ENCODE measurements around the gene OR5L1. TPM values are rescaled to one million over a fixed set of nuclear protein-coding genes. Genes with fewer than 3 reads are reported as not detected.

Gene OR5L1
- total RNA-seq (not detected in 2 replicates), polyA plus RNA-seq (not detected in 2 replicates), polyA minus RNA-seq (ENCODE audit: low replicate concordance) (not detected in 2 replicates)
- polyA plus RNA-seq (2012), result not detected in 2 replicates

DNA sequence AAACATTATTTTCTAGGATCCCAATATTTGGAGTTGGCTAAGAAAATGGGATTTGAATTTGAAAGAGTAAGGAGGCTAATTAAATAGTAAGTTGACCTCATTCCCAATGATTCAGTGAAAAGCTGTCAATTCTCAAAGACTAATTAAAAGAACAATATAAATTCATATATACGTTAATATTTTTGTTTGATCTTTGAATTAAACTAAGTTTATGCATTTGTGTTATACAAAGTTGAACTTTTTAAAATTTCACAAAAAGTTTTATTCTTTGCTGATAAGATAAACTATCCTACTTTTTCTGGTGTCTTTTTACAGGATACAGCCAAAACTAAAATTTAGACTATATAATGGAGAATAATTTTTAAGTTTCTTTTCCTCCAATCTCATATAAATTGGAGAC, at the start of gene OR5L1:
TSS of gene OR5L1 (plus strand) at position 301 of the 400 bp plus-strand sequence. CDS start 100 bp downstream, outside the sequence.
- Histone ChIP-seq H3K36me3 (ENCODE audit: control insufficient read depth, insufficient read depth, low read length) (no peaks in the 10 kb centered on the region), H4K20me1 (ENCODE audit: control insufficient read depth, extremely low read depth, insufficient read depth, low read length) (no peaks in the 10 kb centered on the region), H3K4me3 (replicated peaks in 1 of 4; ENCODE audit: control extremely low read depth in 1 of 4, insufficient read depth in 1 of 4, low read depth in 3 of 4, low read length in 4 of 4) (no peak within 1 kb of the TSS), H2AFZ (ENCODE audit: low read length) (no peak within 1 kb of the TSS), H3K27ac (ENCODE audit: insufficient read depth, low read length) (no peak within 1 kb of the TSS), H3K4me2 (ENCODE audit: extremely low read depth, insufficient read depth, low read length) (no peak within 1 kb of the TSS), H3K4me1 (ENCODE audit: control insufficient read depth, extremely low read depth, insufficient read depth, low read length) (no peaks in the 10 kb centered on the region), H3K9me3 (ENCODE audit: control insufficient read depth, insufficient read depth, low read depth, low read length) (no peaks in the 10 kb centered on the region), H3K79me2 (ENCODE audit: control insufficient read depth, insufficient read depth, low read length) (no peaks in the 10 kb centered on the region), H3K9ac (ENCODE audit: insufficient read depth, low read length) (no peak within 1 kb of the TSS), H3K27me3 (ENCODE audit: control insufficient read depth, insufficient read depth, low read length) (no peaks in the 10 kb centered on the region)
- DNase-seq (ENCODE audit: low read depth in 2 of 2), result no peak
- no peak for TF ChIP-seq EZH2 (IDR thresholded peaks at IDR 0.05; ENCODE audit: low read length, missing control alignments)
- TF ChIP-seq, protein P1, sequence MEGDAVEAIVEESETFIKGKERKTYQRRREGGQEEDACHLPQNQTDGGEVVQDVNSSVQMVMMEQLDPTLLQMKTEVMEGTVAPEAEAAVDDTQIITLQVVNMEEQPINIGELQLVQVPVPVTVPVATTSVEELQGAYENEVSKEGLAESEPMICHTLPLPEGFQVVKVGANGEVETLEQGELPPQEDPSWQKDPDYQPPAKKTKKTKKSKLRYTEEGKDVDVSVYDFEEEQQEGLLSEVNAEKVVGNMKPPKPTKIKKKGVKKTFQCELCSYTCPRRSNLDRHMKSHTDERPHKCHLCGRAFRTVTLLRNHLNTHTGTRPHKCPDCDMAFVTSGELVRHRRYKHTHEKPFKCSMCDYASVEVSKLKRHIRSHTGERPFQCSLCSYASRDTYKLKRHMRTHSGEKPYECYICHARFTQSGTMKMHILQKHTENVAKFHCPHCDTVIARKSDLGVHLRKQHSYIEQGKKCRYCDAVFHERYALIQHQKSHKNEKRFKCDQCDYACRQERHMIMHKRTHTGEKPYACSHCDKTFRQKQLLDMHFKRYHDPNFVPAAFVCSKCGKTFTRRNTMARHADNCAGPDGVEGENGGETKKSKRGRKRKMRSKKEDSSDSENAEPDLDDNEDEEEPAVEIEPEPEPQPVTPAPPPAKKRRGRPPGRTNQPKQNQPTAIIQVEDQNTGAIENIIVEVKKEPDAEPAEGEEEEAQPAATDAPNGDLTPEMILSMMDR (conservative IDR thresholded peaks at IDR 0.05 in 1 of 2, IDR thresholded peaks at IDR 0.05 in 1 of 2; ENCODE audit: low read depth in 1 of 2, low read length in 2 of 2), result no peak

GRCh38 chr11:55773138-55773537, 38.0 kb upstream of the OR5L1 start, which contains the start of gene OR5D13:
OR5D13 (plus strand) TSS chr11:55773438; CDS start chr11:55773438, 0 bp downstream.
- no peaks in the 10 kb centered on the region for H3K79me2 ChIP-seq (ENCODE audit: control insufficient read depth, insufficient read depth, low read length)

GRCh38 chr11:55791606-55792005, 19.6 kb upstream of the OR5L1 start:
- no peaks in the 10 kb centered on the region for H3K79me2 ChIP-seq (ENCODE audit: control insufficient read depth, insufficient read depth, low read length)

More at GRCh38 chr11:55773138-55773537, 38.0 kb upstream of the OR5L1 start, which contains the start of gene OR5D13:
- H3K4me3 ChIP-seq (replicated peaks in 1 of 4; ENCODE audit: control extremely low read depth in 1 of 4, insufficient read depth in 1 of 4, low read depth in 3 of 4, low read length in 4 of 4), result no peak within 1 kb of the TSS
- TF ChIP-seq EZH2 (IDR thresholded peaks at IDR 0.05; ENCODE audit: low read length, missing control alignments), result no peak
- TF ChIP-seq, protein P1 (conservative IDR thresholded peaks at IDR 0.05 in 1 of 2, IDR thresholded peaks at IDR 0.05 in 1 of 2; ENCODE audit: low read depth in 1 of 2, low read length in 2 of 2), result no peak
- no peak within 1 kb of the TSS for H2AFZ ChIP-seq (ENCODE audit: low read length)
- H3K9me3 ChIP-seq (ENCODE audit: control insufficient read depth, insufficient read depth, low read depth, low read length), result no peaks in the 10 kb centered on the region
- H3K4me2 ChIP-seq (ENCODE audit: extremely low read depth, insufficient read depth, low read length), result no peak within 1 kb of the TSS
- no peak within 1 kb of the TSS for H3K27ac ChIP-seq (ENCODE audit: insufficient read depth, low read length)
- DNase-seq (ENCODE audit: low read depth in 2 of 2), result no peak
- no peaks in the 10 kb centered on the region for H3K4me1 ChIP-seq (ENCODE audit: control insufficient read depth, extremely low read depth, insufficient read depth, low read length)
- H3K9ac ChIP-seq (ENCODE audit: insufficient read depth, low read length), result no peak within 1 kb of the TSS
- no peaks in the 10 kb centered on the region for H4K20me1 ChIP-seq (ENCODE audit: control insufficient read depth, extremely low read depth, insufficient read depth, low read length)
- H3K27me3 ChIP-seq (ENCODE audit: control insufficient read depth, insufficient read depth, low read length), result no peaks in the 10 kb centered on the region
- H3K36me3 ChIP-seq (ENCODE audit: control insufficient read depth, insufficient read depth, low read length), result no peaks in the 10 kb centered on the region

More at GRCh38 chr11:55791606-55792005, 19.6 kb upstream of the OR5L1 start:
- Histone ChIP-seq H4K20me1 (ENCODE audit: control insufficient read depth, extremely low read depth, insufficient read depth, low read length) (no peaks in the 10 kb centered on the region), H3K27ac (ENCODE audit: insufficient read depth, low read length) (no peak overlapping the region), H3K4me2 (ENCODE audit: extremely low read depth, insufficient read depth, low read length) (no peak overlapping the region), H3K9me3 (ENCODE audit: control insufficient read depth, insufficient read depth, low read depth, low read length) (no peaks in the 10 kb centered on the region), H3K4me3 (replicated peaks in 1 of 4; ENCODE audit: control extremely low read depth in 1 of 4, insufficient read depth in 1 of 4, low read depth in 3 of 4, low read length in 4 of 4) (no peak overlapping the region), H3K4me1 (ENCODE audit: control insufficient read depth, extremely low read depth, insufficient read depth, low read length) (no peaks in the 10 kb centered on the region), H3K27me3 (ENCODE audit: control insufficient read depth, insufficient read depth, low read length) (no peaks in the 10 kb centered on the region), H3K9ac (ENCODE audit: insufficient read depth, low read length) (no peak overlapping the region), H2AFZ (ENCODE audit: low read length) (no peak overlapping the region), H3K36me3 (ENCODE audit: control insufficient read depth, insufficient read depth, low read length) (no peaks in the 10 kb centered on the region)
- TF ChIP-seq, protein P1 (conservative IDR thresholded peaks at IDR 0.05 in 1 of 2, IDR thresholded peaks at IDR 0.05 in 1 of 2; ENCODE audit: low read depth in 1 of 2, low read length in 2 of 2), result no peak
- DNase-seq (ENCODE audit: low read depth in 2 of 2), result no peak
